Stimulated activated naive CD8-positive, alpha-beta T cell treated with anti-CD3 and anti-CD28 coated beads, Interleukin-15, Interleukin-2, amounts not matched to agents 100 U/mL and 50 U/mL, for 24 hours (primary cell): ENCODE data around the gene ANKRD11.
A peak's percentile ranks its signal among the peaks of the same experiment; 100 is the strongest.
"Not testable (repeated sequence)": the region's sequence is repeated elsewhere in the genome, so short reads cannot be mapped to it uniquely, and the experiment has no call there.

Experiments
- ATAC-seq: fragments of 150-1000 bp; cut with Tn5 transposase; one replicate; pipeline ENCODE4 v1.10.0; 2021
- DNase-seq: peaks from one replicate; pipeline ENCODE4 v3.0.0; 2021

ANKRD11 gene

GRCh38 chr16:89328412-89329400 lies 161.7 kb downstream of the ANKRD11 start:
- DNase-seq, ATAC-seq: not testable (repeated sequence)

- no peak for DNase-seq
- ATAC-seq = no peak
These were observed 163.6 kb downstream of the ANKRD11 start for GRCh38 chr16:89326721-89327120.

- ATAC-seq = no peak
- DNase-seq = no peak
These were observed 164.4 kb downstream of the ANKRD11 start for GRCh38 chr16:89325861-89326471.

GRCh38 chr16:89324056-89325010 lies 166.0 kb downstream of the ANKRD11 start:
- ATAC-seq (peak; percentile 74), DNase-seq (peak; percentile 73)

GRCh38 chr16:89323120-89323960 lies 167.0 kb downstream of the ANKRD11 start:
- ATAC-seq = no peak
- no peak for DNase-seq

GRCh38 chr16:89322321-89323119 lies 167.8 kb downstream of the ANKRD11 start:
- DNase-seq (no peak), ATAC-seq (no peak)

- no peak for ATAC-seq
- DNase-seq = no peak
These were observed 169.4 kb downstream of the ANKRD11 start for GRCh38 chr16:89320782-89321501.

- ATAC-seq (peak; percentile 56), DNase-seq (peak; percentile 72)
These were observed 170.2 kb downstream of the ANKRD11 start for GRCh38 chr16:89319886-89320781.

- ATAC-seq = no peak
- no peak for DNase-seq
These were observed 170.8 kb downstream of the ANKRD11 start for GRCh38 chr16:89319631-89319885.

- ATAC-seq (no peak), DNase-seq (no peak)
These were observed 171.3 kb downstream of the ANKRD11 start for GRCh38 chr16:89318871-89319630.

GRCh38 chr16:89318430-89318758 lies 172.0 kb downstream of the ANKRD11 start:
- DNase-seq (no peak), ATAC-seq (no peak)

GRCh38 chr16:89317729-89318429 lies 172.5 kb downstream of the ANKRD11 start:
- no peak for DNase-seq

GRCh38 chr16:89317101-89317671 lies 173.2 kb downstream of the ANKRD11 start:
- ATAC-seq (no peak), DNase-seq (no peak)

More at GRCh38 chr16:89317729-89318429, 172.5 kb downstream of the ANKRD11 start:
- ATAC-seq = no peak

GRCh38 chr16:89316701-89317100 lies 173.7 kb downstream of the ANKRD11 start:
- ATAC-seq (no peak), DNase-seq (no peak)

- ATAC-seq (peak; percentile 91), DNase-seq (peak; percentile 69)
These were observed 174.4 kb downstream of the ANKRD11 start for GRCh38 chr16:89315791-89316581.

- DNase-seq (no peak), ATAC-seq (no peak)
These were observed 175.1 kb downstream of the ANKRD11 start for GRCh38 chr16:89315271-89315670.
